ENCODE measurements around the gene GOLT1A.

DNA sequence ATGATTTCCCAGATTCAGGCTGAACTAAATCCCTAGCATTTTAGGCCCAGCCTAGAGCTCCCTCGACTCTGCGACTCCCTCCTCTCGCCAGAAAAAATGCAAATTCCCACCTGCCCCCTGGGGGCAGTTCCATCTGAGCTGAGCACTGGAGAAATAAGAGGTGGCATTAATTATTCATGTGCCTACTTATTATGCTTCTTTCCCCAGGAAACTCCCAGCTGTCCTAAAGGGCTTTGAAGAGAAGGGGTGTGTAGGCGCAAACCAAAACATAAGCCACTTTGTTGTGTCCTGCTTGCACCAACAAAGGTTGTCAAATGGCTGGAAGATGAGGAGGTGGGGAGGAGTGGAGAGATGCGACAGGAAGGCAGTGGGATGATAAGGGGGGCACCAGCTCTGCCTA, 41.4 kb upstream of the GOLT1A start:
- TF ChIP-seq, protein P1, sequence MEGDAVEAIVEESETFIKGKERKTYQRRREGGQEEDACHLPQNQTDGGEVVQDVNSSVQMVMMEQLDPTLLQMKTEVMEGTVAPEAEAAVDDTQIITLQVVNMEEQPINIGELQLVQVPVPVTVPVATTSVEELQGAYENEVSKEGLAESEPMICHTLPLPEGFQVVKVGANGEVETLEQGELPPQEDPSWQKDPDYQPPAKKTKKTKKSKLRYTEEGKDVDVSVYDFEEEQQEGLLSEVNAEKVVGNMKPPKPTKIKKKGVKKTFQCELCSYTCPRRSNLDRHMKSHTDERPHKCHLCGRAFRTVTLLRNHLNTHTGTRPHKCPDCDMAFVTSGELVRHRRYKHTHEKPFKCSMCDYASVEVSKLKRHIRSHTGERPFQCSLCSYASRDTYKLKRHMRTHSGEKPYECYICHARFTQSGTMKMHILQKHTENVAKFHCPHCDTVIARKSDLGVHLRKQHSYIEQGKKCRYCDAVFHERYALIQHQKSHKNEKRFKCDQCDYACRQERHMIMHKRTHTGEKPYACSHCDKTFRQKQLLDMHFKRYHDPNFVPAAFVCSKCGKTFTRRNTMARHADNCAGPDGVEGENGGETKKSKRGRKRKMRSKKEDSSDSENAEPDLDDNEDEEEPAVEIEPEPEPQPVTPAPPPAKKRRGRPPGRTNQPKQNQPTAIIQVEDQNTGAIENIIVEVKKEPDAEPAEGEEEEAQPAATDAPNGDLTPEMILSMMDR (IDR thresholded peaks at IDR 0.05) = no peak
- no peak for TF ChIP-seq POLR2AphosphoS5 (IDR thresholded peaks at IDR 0.05)
- TF ChIP-seq POLR2A (IDR thresholded peaks at IDR 0.05) = no peak
- TF ChIP-seq EP300 (IDR thresholded peaks at IDR 0.05) = no peak
